ENCODE measurements around the gene WIZ. TPM values are rescaled to one million over a fixed set of nuclear protein-coding genes. Genes with fewer than 3 reads are reported as not detected.

WIZ gene
- total and polyA plus RNA-seq, 2 of the 4 experiments (the other 2 are of a cell fraction), result 0.90 to 27.1 TPM

DNA sequence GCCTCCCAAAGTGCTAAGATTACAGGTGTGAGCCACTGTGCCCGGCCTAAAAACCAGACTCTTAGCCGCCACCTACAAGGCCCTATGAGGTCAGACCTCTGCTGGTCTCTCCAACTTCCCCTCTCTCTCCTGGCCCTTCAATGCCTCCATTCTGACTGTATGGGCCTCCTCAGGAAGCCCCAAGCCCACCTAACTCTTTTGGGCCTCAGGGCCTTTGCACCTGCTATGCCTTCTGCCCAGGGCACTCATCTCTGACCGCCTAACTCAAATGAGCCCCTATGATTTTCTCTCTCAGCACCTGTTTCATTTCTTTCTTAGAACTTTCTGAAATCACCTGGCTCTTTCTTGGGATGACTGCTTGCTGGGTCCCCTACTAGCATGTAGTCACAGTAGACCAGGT, 6.4 kb downstream of the WIZ start:
- Histone ChIP-seq H3K9me1 (ENCODE audit: insufficient read depth, low read length) (peaks cover 2% of the 10 kb centered on the region), H2BK20ac (ENCODE audit: low read depth, low read length) (no peak overlapping the region), H2AK9ac (replicated peaks; ENCODE audit: low read depth, low read length, poor library complexity) (no peak overlapping the region), H3K18ac (ENCODE audit: low read depth, low read length) (no peak overlapping the region), H4K91ac (ENCODE audit: insufficient read depth, low read depth, low read length) (no peak overlapping the region), H3K4ac (ENCODE audit: low read depth, low read length) (no peak overlapping the region), H3K14ac (replicated peaks; ENCODE audit: low read depth, low read length) (no peak overlapping the region), H3K79me1 (ENCODE audit: low read depth in 1 of 2, low read length in 2 of 2) (0 out of 4 replicates have a peak, but pooled peaks cover 0 to under 1% of the 10 kb centered on the region in 2 experiments), H3K36me3 (ENCODE audit: control insufficient read depth, insufficient read depth, low read length) (peaks cover 8% of the 10 kb centered on the region; the same call in 1 of the 2 replicates), H2BK15ac (ENCODE audit: low read depth, low read length) (no peak overlapping the region), H2AFZ (replicated peaks; ENCODE audit: low read length, poor library complexity) (no peak overlapping the region), H2BK5ac (ENCODE audit: low read depth, low read length, poor library complexity, severe bottlenecking) (no peak overlapping the region), H2BK120ac (ENCODE audit: low read depth, low read length) (no peak overlapping the region), H3K27ac (ENCODE audit: insufficient read depth, low read length) (no peak overlapping the region), H4K5ac (ENCODE audit: low read depth, low read length) (no peak overlapping the region), H3K4me2 (ENCODE audit: low read depth, low read length) (no peak overlapping the region), H3K9ac (ENCODE audit: low read depth, low read length) (no peak overlapping the region), H4K20me1 (ENCODE audit: insufficient read depth, low read length) (no peaks in the 10 kb centered on the region), H2AK5ac (ENCODE audit: low read depth, low read length) (no peak overlapping the region), H4K8ac (ENCODE audit: low read depth in 2 of 2, low read length in 2 of 2) (no peak overlapping the region), H3K9me3 (ENCODE audit: control insufficient read depth, insufficient read depth, low read length) (no peaks in the 10 kb centered on the region), H3K27me3 (ENCODE audit: control insufficient read depth, insufficient read depth, low read length) (no peaks in the 10 kb centered on the region), H3K23ac (ENCODE audit: low read depth, low read length) (no peak overlapping the region), H3K4me3 (ENCODE audit: insufficient read depth, low read depth, low read length) (no peak overlapping the region), H3K56ac (ENCODE audit: extremely low read depth, insufficient read depth, low read length) (no peak overlapping the region), H3K4me1 (ENCODE audit: control insufficient read depth, insufficient read depth, low read length) (no peaks in the 10 kb centered on the region; the same call in 1 of the 2 replicates)
- POLR2A ChIA-PET (ENCODE audit: unreplicated experiment), result no interaction called here
- dilution Hi-C loops (cut with HindIII; ENCODE audit: low sequenced_read_pairs, unreplicated experiment), result no loop called here
- intact Hi-C loops (cut with micrococcal nuclease), result no loop called here
- CTCF ChIA-PET, result no interaction called here
- no peak for DNase-seq
- in situ Hi-C loops (cut with MboI; ENCODE audit: low sequenced_read_pairs), result loop anchor here (25.0 kb wide), 1 partner anchor 881 kb away; the partner anchor contains the start of gene NDUFB7
- no TSS peak for BruUV-seq (replicated peaks)
- WGBS, 2 experiments (ENCODE audit: extremely low coverage in 2 of 2, insufficient read length in 1 of 2), result no CpG with 5 or more reads among the region's 3 CpGs
- TF ChIP-seq POLR2A (IDR thresholded peaks at IDR 0.05; ENCODE audit: low read depth, low read length) (no peak), RFX5 (IDR thresholded peaks at IDR 0.05; ENCODE audit: low read depth, low read length) (no peak), RCOR1 (IDR thresholded peaks at IDR 0.05; ENCODE audit: insufficient replicate concordance, low read length) (no peak), FOS (IDR thresholded peaks at IDR 0.05; ENCODE audit: low read depth, low read length) (no peak), BHLHE40 (IDR thresholded peaks at IDR 0.05; ENCODE audit: low read depth, low read length) (no peak), RAD21 (IDR thresholded peaks at IDR 0.05; ENCODE audit: low read length) (no peak), CEBPB (IDR thresholded peaks at IDR 0.05; ENCODE audit: low read depth, low read length) (no peak), ELK1 (IDR thresholded peaks at IDR 0.05; ENCODE audit: borderline replicate concordance, low read depth, low read length) (no peak), CHD1 (IDR thresholded peaks at IDR 0.05; ENCODE audit: low read depth, low read length) (no peak), SMC3 (IDR thresholded peaks at IDR 0.05; ENCODE audit: low read depth, low read length) (no peak), NFE2L2 (IDR thresholded peaks at IDR 0.05; ENCODE audit: low read depth, low read length) (no peak), MXI1 (IDR thresholded peaks at IDR 0.05; ENCODE audit: borderline replicate concordance, low read depth, low read length) (no peak), MAFK (IDR thresholded peaks at IDR 0.05; ENCODE audit: low read depth, low read length) (no peak)
- TF ChIP-seq, protein P1, sequence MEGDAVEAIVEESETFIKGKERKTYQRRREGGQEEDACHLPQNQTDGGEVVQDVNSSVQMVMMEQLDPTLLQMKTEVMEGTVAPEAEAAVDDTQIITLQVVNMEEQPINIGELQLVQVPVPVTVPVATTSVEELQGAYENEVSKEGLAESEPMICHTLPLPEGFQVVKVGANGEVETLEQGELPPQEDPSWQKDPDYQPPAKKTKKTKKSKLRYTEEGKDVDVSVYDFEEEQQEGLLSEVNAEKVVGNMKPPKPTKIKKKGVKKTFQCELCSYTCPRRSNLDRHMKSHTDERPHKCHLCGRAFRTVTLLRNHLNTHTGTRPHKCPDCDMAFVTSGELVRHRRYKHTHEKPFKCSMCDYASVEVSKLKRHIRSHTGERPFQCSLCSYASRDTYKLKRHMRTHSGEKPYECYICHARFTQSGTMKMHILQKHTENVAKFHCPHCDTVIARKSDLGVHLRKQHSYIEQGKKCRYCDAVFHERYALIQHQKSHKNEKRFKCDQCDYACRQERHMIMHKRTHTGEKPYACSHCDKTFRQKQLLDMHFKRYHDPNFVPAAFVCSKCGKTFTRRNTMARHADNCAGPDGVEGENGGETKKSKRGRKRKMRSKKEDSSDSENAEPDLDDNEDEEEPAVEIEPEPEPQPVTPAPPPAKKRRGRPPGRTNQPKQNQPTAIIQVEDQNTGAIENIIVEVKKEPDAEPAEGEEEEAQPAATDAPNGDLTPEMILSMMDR (conservative IDR thresholded peaks at IDR 0.05; ENCODE audit: low read depth, low read length), result no peak
- ATAC-seq (ENCODE audit: low read depth), result no peak

All from IMR-90 (cell line).